HG03159 (cell line): Measurements from ENCODE around the gene MZB1.

Source experiments
- ATAC-seq: cut with Tn5 transposase; IDR thresholded peaks from one replicate; pipeline ENCODE4 v1.9.1; 2021; ENCODE audit warnings: mild to moderate bottlenecking, moderate library complexity; ENCODE audit not compliant: unreplicated experiment

Gene MZB1

GRCh38 chr5:139340051-139340450 is 49.7 kb downstream of the MZB1 start:
- ATAC-seq, result no peak
